IPS-20b (cell line): ENCODE measurements around the gene MRPL39.

Experiments used
- H3K27ac ChIP-seq: one replicate; pipeline ENCODE4 v1.5.1; 2013; ENCODE audit warnings: low read length
- H3K27me3 ChIP-seq: 2 replicates; pipeline ENCODE4 v1.6.1; 2013; ENCODE audit warnings: mild to moderate bottlenecking, low read length, inconsistent platforms; ENCODE audit not compliant: insufficient read depth
- H3K36me3 ChIP-seq: 2 replicates; pipeline ENCODE4 v1.6.1; 2013; ENCODE audit warnings: low read depth, mild to moderate bottlenecking, inconsistent platforms, low read length, moderate library complexity; ENCODE audit not compliant: insufficient read depth
- H3K4me1 ChIP-seq: 2 replicates; pipeline ENCODE4 v1.6.1; 2013; ENCODE audit warnings: mild to moderate bottlenecking, control low read depth, inconsistent platforms, low read length, moderate library complexity; ENCODE audit not compliant: insufficient read depth
- H3K4me3 ChIP-seq: 2 replicates; pipeline ENCODE4 v1.5.1; 2013; ENCODE audit warnings: mild to moderate bottlenecking, low read length, inconsistent platforms
- H3K9ac ChIP-seq: 2 replicates; pipeline ENCODE4 v1.6.1; 2013; ENCODE audit warnings: low read depth, mild to moderate bottlenecking, inconsistent platforms, low read length, moderate library complexity
- H3K9me3 ChIP-seq: 2 replicates; pipeline ENCODE4 v1.6.1; 2013; ENCODE audit warnings: mild to moderate bottlenecking, low read depth, low read length, inconsistent platforms; ENCODE audit not compliant: insufficient read depth

The MRPL39 gene

GRCh38 chr21:25607151-25608043, at the start of gene MRPL39:
Gene MRPL39 (minus strand): TSS chr21:25607481. CDS start chr21:25607475, 6 bp downstream.
- peak within 1 kb of the TSS; percentile 96 for H3K27ac ChIP-seq
- no peaks in the 10 kb centered on the region for H3K4me1 ChIP-seq
- peak within 1 kb of the TSS; percentile 99 for H3K4me3 ChIP-seq
- peak within 1 kb of the TSS; percentile 96 for H3K9ac ChIP-seq
- no peaks in the 10 kb centered on the region for H3K9me3 ChIP-seq
- H3K27me3 ChIP-seq, result 0 out of 2 replicates have a peak, but pooled peaks cover 4% of the 10 kb centered on the region
- peaks cover 33% of the 10 kb centered on the region for H3K36me3 ChIP-seq

GRCh38 chr21:25656412-25656811, 49.1 kb upstream of the MRPL39 start:
- Histone ChIP-seq H3K27me3 (no peaks in the 10 kb centered on the region), H3K9me3 (no peaks in the 10 kb centered on the region), H3K36me3 (no peaks in the 10 kb centered on the region; the same call in 1 of the 2 replicates), H3K27ac (no peak overlapping the region), H3K4me1 (peaks cover 15% of the 10 kb centered on the region; the same call in 1 of the 2 replicates), H3K9ac (no peak overlapping the region), H3K4me3 (no peak overlapping the region)

GRCh38 chr21:25649146-25649545, 41.9 kb upstream of the MRPL39 start:
- Histone ChIP-seq H3K4me3 (no peak overlapping the region), H3K9me3 (no peaks in the 10 kb centered on the region), H3K4me1 (no peaks in the 10 kb centered on the region; the same call in 1 of the 2 replicates), H3K36me3 (no peaks in the 10 kb centered on the region), H3K9ac (no peak overlapping the region), H3K27me3 (no peaks in the 10 kb centered on the region), H3K27ac (no peak overlapping the region)

GRCh38 chr21:25647647-25648046, 40.4 kb upstream of the MRPL39 start:
- Histone ChIP-seq H3K4me3 (no peak overlapping the region), H3K27me3 (no peaks in the 10 kb centered on the region), H3K9me3 (no peaks in the 10 kb centered on the region), H3K9ac (no peak overlapping the region), H3K27ac (no peak overlapping the region), H3K36me3 (no peaks in the 10 kb centered on the region), H3K4me1 (no peaks in the 10 kb centered on the region; the same call in 1 of the 2 replicates)

GRCh38 chr21:25646474-25646873, 39.2 kb upstream of the MRPL39 start:
- Histone ChIP-seq H3K27ac (no peak overlapping the region), H3K36me3 (no peaks in the 10 kb centered on the region), H3K9me3 (no peaks in the 10 kb centered on the region), H3K9ac (no peak overlapping the region), H3K4me1 (no peaks in the 10 kb centered on the region; the same call in 1 of the 2 replicates), H3K27me3 (peaks cover 4% of the 10 kb centered on the region; the same call in 1 of the 2 replicates), H3K4me3 (no peak overlapping the region)

- peaks cover 28% of the 10 kb centered on the region for H3K27me3 ChIP-seq
- no peak overlapping the region for H3K4me3 ChIP-seq
- H3K4me1 ChIP-seq, result peaks cover 11% of the 10 kb centered on the region; the same call in 1 of the 2 replicates
- H3K27ac ChIP-seq, result no peak overlapping the region
- no peak overlapping the region for H3K9ac ChIP-seq
- H3K36me3 ChIP-seq, result no peaks in the 10 kb centered on the region
- no peaks in the 10 kb centered on the region for H3K9me3 ChIP-seq
Observed at GRCh38 chr21:25643486-25643885, 36.2 kb upstream of the MRPL39 start.

- H3K9ac ChIP-seq, result peak overlapping the region; percentile 79; the same call in 1 of the 2 replicates
- no peaks in the 10 kb centered on the region for H3K36me3 ChIP-seq
- no peak overlapping the region for H3K27ac ChIP-seq
- peaks cover 40% of the 10 kb centered on the region for H3K27me3 ChIP-seq
- H3K4me3 ChIP-seq, result peak overlapping the region; percentile 85; the same call in 1 of the 2 replicates
- no peaks in the 10 kb centered on the region for H3K9me3 ChIP-seq
- peaks cover 17% of the 10 kb centered on the region; the same call in 1 of the 2 replicates for H3K4me1 ChIP-seq
Observed at GRCh38 chr21:25640943-25641292, 33.6 kb upstream of the MRPL39 start.

GRCh38 chr21:25640202-25640942, 33.1 kb upstream of the MRPL39 start:
- H3K27me3 ChIP-seq, result peaks cover 40% of the 10 kb centered on the region
- no peaks in the 10 kb centered on the region for H3K36me3 ChIP-seq
- H3K9me3 ChIP-seq, result no peaks in the 10 kb centered on the region
- H3K9ac ChIP-seq, result peak overlapping the region; percentile 79; the same call in 1 of the 2 replicates
- H3K27ac ChIP-seq, result no peak overlapping the region
- peak overlapping the region; percentile 85 for H3K4me3 ChIP-seq
- H3K4me1 ChIP-seq, result peaks cover 17% of the 10 kb centered on the region; the same call in 1 of the 2 replicates

GRCh38 chr21:25639551-25640201, 32.4 kb upstream of the MRPL39 start:
- Histone ChIP-seq H3K36me3 (no peaks in the 10 kb centered on the region), H3K27me3 (peaks cover 40% of the 10 kb centered on the region), H3K4me3 (peak overlapping the region; percentile 85), H3K9me3 (no peaks in the 10 kb centered on the region), H3K27ac (no peak overlapping the region), H3K9ac (peak overlapping the region; percentile 79; the same call in 1 of the 2 replicates), H3K4me1 (peaks cover 17% of the 10 kb centered on the region; the same call in 1 of the 2 replicates)

- peak within 1 kb of the TSS; percentile 79; the same call in 1 of the 2 replicates for H3K9ac ChIP-seq
- peak within 1 kb of the TSS; percentile 85 for H3K4me3 ChIP-seq
- no peak within 1 kb of the TSS for H3K27ac ChIP-seq
Observed at GRCh38 chr21:25638660-25639550, 31.6 kb upstream of the MRPL39 start, which contains the start of gene JAM2. Gene JAM2 (plus strand): TSS chr21:25639258. CDS start chr21:25639822, 564 bp downstream.

More at GRCh38 chr21:25638660-25639550, 31.6 kb upstream of the MRPL39 start, which contains the start of gene JAM2:
- no peaks in the 10 kb centered on the region for H3K9me3 ChIP-seq
- H3K27me3 ChIP-seq, result peaks cover 40% of the 10 kb centered on the region
- no peaks in the 10 kb centered on the region for H3K36me3 ChIP-seq
- peaks cover 17% of the 10 kb centered on the region; the same call in 1 of the 2 replicates for H3K4me1 ChIP-seq
